Measurements from ENCODE around the gene RNF217. TPM values are rescaled to one million over a fixed set of nuclear protein-coding genes. Genes with fewer than 3 reads are reported as not detected.

The RNF217 gene
- total RNA-seq, 1 donor from 2014 or later = 5.9 TPM

DNA sequence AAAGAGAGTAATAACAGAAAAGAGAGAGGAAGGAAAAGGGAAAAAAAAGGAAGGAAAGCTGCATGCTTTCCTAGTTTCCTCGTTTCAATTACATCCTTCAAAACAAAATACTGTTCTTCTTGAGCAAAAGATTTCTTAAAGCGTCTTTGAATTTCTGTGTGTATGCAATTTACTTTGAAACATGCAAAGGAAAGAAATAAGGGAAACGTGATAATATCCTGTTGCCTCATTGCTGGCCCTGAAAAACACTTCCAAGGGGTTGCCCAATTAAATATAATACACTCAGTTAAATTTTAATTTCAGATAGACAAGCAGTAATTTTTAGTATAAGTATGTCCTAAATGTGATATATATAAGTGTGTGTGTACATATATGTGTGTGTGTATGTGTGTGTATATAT is 140.2 kb downstream of the RNF217 start:
- peaks cover 2% of the 10 kb centered on the region for H3K9me3 Mint-ChIP-seq (ENCODE audit: unreplicated experiment)
- H3K27ac Mint-ChIP-seq (ENCODE audit: unreplicated experiment) = no peak overlapping the region
- H3K27me3 Mint-ChIP-seq (ENCODE audit: unreplicated experiment) = no peaks in the 10 kb centered on the region
- TF ChIP-seq, protein P1, sequence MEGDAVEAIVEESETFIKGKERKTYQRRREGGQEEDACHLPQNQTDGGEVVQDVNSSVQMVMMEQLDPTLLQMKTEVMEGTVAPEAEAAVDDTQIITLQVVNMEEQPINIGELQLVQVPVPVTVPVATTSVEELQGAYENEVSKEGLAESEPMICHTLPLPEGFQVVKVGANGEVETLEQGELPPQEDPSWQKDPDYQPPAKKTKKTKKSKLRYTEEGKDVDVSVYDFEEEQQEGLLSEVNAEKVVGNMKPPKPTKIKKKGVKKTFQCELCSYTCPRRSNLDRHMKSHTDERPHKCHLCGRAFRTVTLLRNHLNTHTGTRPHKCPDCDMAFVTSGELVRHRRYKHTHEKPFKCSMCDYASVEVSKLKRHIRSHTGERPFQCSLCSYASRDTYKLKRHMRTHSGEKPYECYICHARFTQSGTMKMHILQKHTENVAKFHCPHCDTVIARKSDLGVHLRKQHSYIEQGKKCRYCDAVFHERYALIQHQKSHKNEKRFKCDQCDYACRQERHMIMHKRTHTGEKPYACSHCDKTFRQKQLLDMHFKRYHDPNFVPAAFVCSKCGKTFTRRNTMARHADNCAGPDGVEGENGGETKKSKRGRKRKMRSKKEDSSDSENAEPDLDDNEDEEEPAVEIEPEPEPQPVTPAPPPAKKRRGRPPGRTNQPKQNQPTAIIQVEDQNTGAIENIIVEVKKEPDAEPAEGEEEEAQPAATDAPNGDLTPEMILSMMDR (IDR thresholded peaks at IDR 0.05; ENCODE audit: partially characterized antibody, unreplicated experiment) = no peak
- H3K36me3 Mint-ChIP-seq (ENCODE audit: unreplicated experiment) = no peaks in the 10 kb centered on the region
- peaks cover 2% of the 10 kb centered on the region for H3K4me1 Mint-ChIP-seq (ENCODE audit: low read depth, unreplicated experiment)
- no peak for DNase-seq
- no peak overlapping the region for H3K4me3 Mint-ChIP-seq (ENCODE audit: unreplicated experiment)

DNA sequence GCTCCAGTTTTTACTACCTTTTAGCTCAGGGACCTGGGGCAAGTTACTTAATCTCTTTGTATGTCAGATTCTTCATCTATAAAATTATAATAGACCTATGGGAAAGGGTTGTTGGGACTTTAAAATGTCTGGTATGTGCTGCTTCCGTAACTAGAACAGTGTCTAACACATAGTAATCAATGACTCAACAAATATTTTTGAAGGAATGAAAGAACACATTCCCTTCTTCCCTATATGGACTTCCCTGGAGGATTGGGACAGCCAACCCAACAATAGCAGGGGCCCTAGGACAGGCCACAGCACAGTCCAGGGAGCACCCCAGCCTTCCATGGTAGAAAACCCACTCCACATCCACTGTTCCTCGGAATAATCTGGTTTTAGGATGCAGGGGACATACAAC is 140.7 kb downstream of the RNF217 start:
- TF ChIP-seq, protein P1 (IDR thresholded peaks at IDR 0.05; ENCODE audit: partially characterized antibody, unreplicated experiment) = no peak
- Mint-ChIP-seq H3K4me3 (ENCODE audit: unreplicated experiment) (no peak overlapping the region), H3K36me3 (ENCODE audit: unreplicated experiment) (no peaks in the 10 kb centered on the region), H3K4me1 (ENCODE audit: low read depth, unreplicated experiment) (peaks cover 2% of the 10 kb centered on the region), H3K9me3 (ENCODE audit: unreplicated experiment) (peaks cover 2% of the 10 kb centered on the region), H3K27ac (ENCODE audit: unreplicated experiment) (no peak overlapping the region), H3K27me3 (ENCODE audit: unreplicated experiment) (no peaks in the 10 kb centered on the region)
- no peak for DNase-seq

DNA sequence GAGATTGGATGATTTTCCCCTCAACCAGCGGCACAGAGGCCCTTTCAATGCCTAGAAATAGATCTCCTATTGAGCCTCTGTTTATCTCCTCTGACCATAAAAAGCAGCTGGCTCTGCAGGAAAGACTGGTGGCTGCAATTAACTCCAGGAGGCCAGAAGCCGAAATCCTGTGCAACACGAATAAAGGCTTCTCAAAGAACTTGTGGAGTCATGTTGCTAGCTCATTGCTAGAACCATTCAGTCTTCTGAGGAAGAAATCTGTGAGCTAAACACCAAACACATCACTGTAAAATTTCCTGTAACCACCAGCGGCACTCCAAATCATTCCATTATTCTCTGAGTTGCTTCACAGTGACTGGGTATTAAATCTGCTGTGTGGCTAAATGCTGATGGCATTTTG is 142.2 kb downstream of the RNF217 start:
- H3K4me3 Mint-ChIP-seq (ENCODE audit: unreplicated experiment) = no peak overlapping the region
- peaks cover 3% of the 10 kb centered on the region for H3K9me3 Mint-ChIP-seq (ENCODE audit: unreplicated experiment)
- TF ChIP-seq, protein P1 (IDR thresholded peaks at IDR 0.05; ENCODE audit: partially characterized antibody, unreplicated experiment) = no peak
- H3K36me3 Mint-ChIP-seq (ENCODE audit: unreplicated experiment) = peaks cover 3% of the 10 kb centered on the region
- no peak overlapping the region for H3K27ac Mint-ChIP-seq (ENCODE audit: unreplicated experiment)
- no peak for DNase-seq
- H3K4me1 Mint-ChIP-seq (ENCODE audit: low read depth, unreplicated experiment) = peaks cover 2% of the 10 kb centered on the region
- no peaks in the 10 kb centered on the region for H3K27me3 Mint-ChIP-seq (ENCODE audit: unreplicated experiment)

DNA sequence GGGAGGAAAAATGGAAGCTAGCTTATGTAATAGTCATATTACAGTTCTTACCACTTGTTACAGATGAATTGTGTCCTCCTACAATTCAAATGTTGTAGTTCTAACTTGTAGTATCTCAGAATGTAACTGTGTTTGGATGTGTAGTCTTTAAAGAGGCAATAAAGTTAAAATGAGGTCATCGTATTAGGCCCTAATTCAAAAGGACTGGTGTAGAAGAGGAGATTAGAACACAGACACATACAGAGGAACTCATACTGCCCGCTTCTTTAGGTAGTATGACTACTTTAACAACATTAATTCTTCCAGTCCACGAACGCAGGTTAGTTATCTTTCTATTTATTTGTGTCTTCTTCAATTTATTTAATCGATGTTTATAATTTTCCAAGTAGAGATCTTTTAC is 144.8 kb downstream of the RNF217 start:
- no peaks in the 10 kb centered on the region for H3K4me1 Mint-ChIP-seq (ENCODE audit: low read depth, unreplicated experiment)
- H3K27me3 Mint-ChIP-seq (ENCODE audit: unreplicated experiment) = peaks cover under 1% of the 10 kb centered on the region
- TF ChIP-seq, protein P1 (IDR thresholded peaks at IDR 0.05; ENCODE audit: partially characterized antibody, unreplicated experiment) = no peak
- H3K36me3 Mint-ChIP-seq (ENCODE audit: unreplicated experiment) = peaks cover 27% of the 10 kb centered on the region
- H3K4me3 Mint-ChIP-seq (ENCODE audit: unreplicated experiment) = no peak overlapping the region
- peaks cover 10% of the 10 kb centered on the region for H3K9me3 Mint-ChIP-seq (ENCODE audit: unreplicated experiment)
- DNase-seq = no peak
- no peak overlapping the region for H3K27ac Mint-ChIP-seq (ENCODE audit: unreplicated experiment)

DNA sequence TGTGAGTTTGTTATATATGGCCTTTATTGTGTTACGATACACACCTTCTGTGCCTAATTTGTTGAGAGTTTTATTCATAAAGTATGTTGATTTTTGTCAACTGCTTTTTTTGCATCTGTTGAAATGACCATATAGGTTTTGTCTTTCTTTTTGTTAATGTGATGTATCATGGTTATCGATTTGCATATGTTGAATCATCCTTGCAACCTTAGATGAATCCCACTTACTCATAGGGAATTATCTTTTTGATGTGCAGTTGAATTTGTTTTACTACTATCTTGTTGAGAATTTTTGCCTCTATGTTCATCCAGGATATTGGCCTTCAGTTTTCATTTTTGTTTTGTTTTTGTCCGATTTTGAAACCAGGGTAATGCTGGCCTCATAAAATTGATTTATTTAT is 145.7 kb downstream of the RNF217 start:
- TF ChIP-seq, protein P1 (IDR thresholded peaks at IDR 0.05; ENCODE audit: partially characterized antibody, unreplicated experiment) = no peak
- H3K4me3 Mint-ChIP-seq (ENCODE audit: unreplicated experiment) = no peak overlapping the region
- no peak overlapping the region for H3K27ac Mint-ChIP-seq (ENCODE audit: unreplicated experiment)
- H3K4me1 Mint-ChIP-seq (ENCODE audit: low read depth, unreplicated experiment) = no peaks in the 10 kb centered on the region
- DNase-seq = no peak
- peaks cover 4% of the 10 kb centered on the region for H3K27me3 Mint-ChIP-seq (ENCODE audit: unreplicated experiment)
- H3K9me3 Mint-ChIP-seq (ENCODE audit: unreplicated experiment) = peaks cover 13% of the 10 kb centered on the region
- peaks cover 33% of the 10 kb centered on the region for H3K36me3 Mint-ChIP-seq (ENCODE audit: unreplicated experiment)
